DOHH2 (cell line): Measurements from ENCODE around the gene GOSR2.

Source experiments
- H3F3A ChIP-seq: fragments of 200-600 bp; sonication (generic), shearing (Covaris generic); 2 replicates; pipeline ENCODE4 v1.6.0; 2016; ENCODE audit warnings: antibody characterized with exemption, mild to moderate bottlenecking; ENCODE audit not compliant: control insufficient read depth, insufficient read depth
- H3K27ac ChIP-seq: fragments of 200-600 bp; sonication (generic); 2 replicates; pipeline ENCODE4 v1.5.1; 2014; ENCODE audit warnings: low read depth, mild to moderate bottlenecking, low read length, moderate library complexity
- H3K27me3 ChIP-seq: fragments of 200-600 bp; sonication (generic); 2 replicates; pipeline ENCODE4 v1.6.1; 2014; ENCODE audit warnings: mild to moderate bottlenecking, low read length, mixed read lengths; ENCODE audit not compliant: control insufficient read depth
- H3K36me3 ChIP-seq: fragments of 200-600 bp; sonication (generic); 2 replicates; pipeline ENCODE4 v1.6.1; 2014; ENCODE audit warnings: mild to moderate bottlenecking, low read length, moderate library complexity, mixed read lengths; ENCODE audit not compliant: control insufficient read depth
- H3K4me1 ChIP-seq: fragments of 200-600 bp; sonication (generic); 2 replicates; pipeline ENCODE4 v1.6.1; 2014; ENCODE audit warnings: mild to moderate bottlenecking, low read length, mixed read lengths; ENCODE audit not compliant: control insufficient read depth
- H3K4me2 ChIP-seq: fragments of 200-600 bp; sonication (generic); 2 replicates; pipeline ENCODE4 v1.6.0; 2014; ENCODE audit warnings: mild to moderate bottlenecking, low read length, moderate library complexity
- H3K4me3 ChIP-seq: fragments of 200-600 bp; sonication (generic); 2 replicates; pipeline ENCODE4 v1.5.1; 2014; ENCODE audit warnings: mild to moderate bottlenecking, low read length, mixed read lengths
- H3K79me2 ChIP-seq: fragments of 200-600 bp; sonication (generic); 2 replicates; pipeline ENCODE4 v1.6.1; 2014; ENCODE audit warnings: mild to moderate bottlenecking, low read length, mixed read lengths; ENCODE audit not compliant: control insufficient read depth
- H3K9me2 ChIP-seq: fragments of 200-600 bp; sonication (generic); replicated peaks from 2 replicates; pipeline ENCODE4 v1.6.1; 2014; ENCODE audit warnings: mild to moderate bottlenecking, low read length, mixed read lengths; ENCODE audit not compliant: control insufficient read depth
- H3K9me3 ChIP-seq: fragments of 200-600 bp; sonication (generic); 2 replicates; pipeline ENCODE4 v1.6.1; 2014; ENCODE audit warnings: antibody characterized with exemption, low read length, mixed read lengths; ENCODE audit not compliant: control insufficient read depth, insufficient read depth
- H4K20me1 ChIP-seq: fragments of 200-600 bp; sonication (generic); 2 replicates; pipeline ENCODE4 v1.6.0; 2014; ENCODE audit warnings: low read depth, mild to moderate bottlenecking, antibody characterized with exemption, low read length, moderate library complexity; ENCODE audit not compliant: control insufficient read depth, insufficient read depth
- EZH2phosphoT487 ChIP-seq: fragments of 200-600 bp; sonication (generic); IDR thresholded peaks from 2 replicates; pipeline ENCODE4 v1.6.1; 2017; ENCODE audit warnings: borderline replicate concordance, mild to moderate bottlenecking, antibody characterized with exemption, low read length, moderate library complexity, mixed read lengths
- TF ChIP-seq, protein P1 (sequence below): fragments of 200-600 bp; sonication (generic); IDR thresholded peaks from one replicate; pipeline ENCODE4 v1.5.1; 2014; ENCODE audit warnings: antibody characterized with exemption, mild to moderate bottlenecking, low read depth, low read length; ENCODE audit not compliant: poor library complexity, severe bottlenecking

GOSR2 gene

DNA sequence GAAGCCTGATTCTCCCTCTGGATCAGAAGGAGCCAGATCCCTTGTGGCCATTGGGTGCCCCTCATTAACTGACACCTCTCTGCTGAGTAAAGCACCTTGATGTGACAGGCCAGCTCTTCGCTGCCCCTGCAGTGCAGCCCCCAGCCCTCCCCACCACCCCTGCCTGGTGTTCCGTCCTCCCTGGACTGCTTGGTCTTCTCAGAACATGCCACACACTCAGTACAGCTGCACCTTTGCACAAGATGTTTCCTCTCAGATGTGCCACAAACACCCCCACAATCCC is 20.2 kb downstream of the GOSR2 start:
- Histone ChIP-seq H3K9me2 (no peaks in the 10 kb centered on the region), H3K4me1 (no peaks in the 10 kb centered on the region), H3K27me3 (no peaks in the 10 kb centered on the region), H3K36me3 (peaks cover 38% of the 10 kb centered on the region), H3K4me3 (no peak overlapping the region), H3F3A (peaks cover 10% of the 10 kb centered on the region), H3K9me3 (no peaks in the 10 kb centered on the region), H3K4me2 (no peak overlapping the region), H3K79me2 (no peaks in the 10 kb centered on the region), H3K27ac (no peak overlapping the region), H4K20me1 (no peaks in the 10 kb centered on the region)
- TF ChIP-seq, protein P1, sequence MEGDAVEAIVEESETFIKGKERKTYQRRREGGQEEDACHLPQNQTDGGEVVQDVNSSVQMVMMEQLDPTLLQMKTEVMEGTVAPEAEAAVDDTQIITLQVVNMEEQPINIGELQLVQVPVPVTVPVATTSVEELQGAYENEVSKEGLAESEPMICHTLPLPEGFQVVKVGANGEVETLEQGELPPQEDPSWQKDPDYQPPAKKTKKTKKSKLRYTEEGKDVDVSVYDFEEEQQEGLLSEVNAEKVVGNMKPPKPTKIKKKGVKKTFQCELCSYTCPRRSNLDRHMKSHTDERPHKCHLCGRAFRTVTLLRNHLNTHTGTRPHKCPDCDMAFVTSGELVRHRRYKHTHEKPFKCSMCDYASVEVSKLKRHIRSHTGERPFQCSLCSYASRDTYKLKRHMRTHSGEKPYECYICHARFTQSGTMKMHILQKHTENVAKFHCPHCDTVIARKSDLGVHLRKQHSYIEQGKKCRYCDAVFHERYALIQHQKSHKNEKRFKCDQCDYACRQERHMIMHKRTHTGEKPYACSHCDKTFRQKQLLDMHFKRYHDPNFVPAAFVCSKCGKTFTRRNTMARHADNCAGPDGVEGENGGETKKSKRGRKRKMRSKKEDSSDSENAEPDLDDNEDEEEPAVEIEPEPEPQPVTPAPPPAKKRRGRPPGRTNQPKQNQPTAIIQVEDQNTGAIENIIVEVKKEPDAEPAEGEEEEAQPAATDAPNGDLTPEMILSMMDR: no peak
- TF ChIP-seq EZH2phosphoT487: no peak

DNA sequence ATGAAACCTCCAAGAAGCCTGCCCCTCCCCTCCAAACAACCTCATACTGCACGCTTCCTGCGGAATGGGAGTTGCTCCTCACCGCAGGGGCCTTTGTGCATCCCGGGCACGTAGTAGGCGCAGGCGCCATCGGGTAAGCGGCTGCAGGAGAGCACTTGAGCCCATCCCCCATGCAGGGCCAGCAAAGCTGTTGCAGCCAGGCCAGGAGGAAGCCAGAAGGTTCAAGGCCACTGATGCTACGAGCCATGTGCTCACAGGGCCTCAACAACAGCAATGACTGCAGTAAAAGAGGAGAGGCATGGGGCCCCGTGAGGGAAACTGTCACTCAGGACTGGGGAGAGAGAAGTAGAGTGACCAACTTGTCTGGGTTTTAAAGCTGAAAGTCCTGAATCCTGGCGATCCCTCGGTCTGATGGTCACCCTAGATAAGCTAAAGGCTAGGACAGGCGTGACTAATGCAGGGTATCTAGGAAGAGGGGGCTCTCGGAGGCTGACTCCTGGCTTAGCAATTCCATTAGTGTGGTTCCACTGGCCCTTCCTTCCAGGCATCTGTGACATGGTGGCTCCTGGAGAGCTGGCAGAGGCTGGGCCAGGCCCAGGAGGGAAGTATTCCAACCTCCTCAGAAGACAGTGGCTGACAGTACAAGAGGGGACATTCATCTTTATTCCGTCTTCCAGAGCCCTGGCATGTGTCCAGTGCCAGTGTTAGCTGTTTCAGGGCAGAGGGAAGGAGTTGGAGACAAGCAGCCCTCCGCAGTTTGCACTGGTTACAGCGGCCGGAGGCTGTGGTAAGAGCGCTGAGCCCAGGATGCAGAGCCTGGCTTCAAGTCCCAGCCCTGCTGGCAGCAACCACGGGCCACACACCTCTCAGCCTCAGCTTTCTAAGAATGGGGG is 20.8 kb downstream of the GOSR2 start:
- no peak overlapping the region for H3K4me2 ChIP-seq

DNA sequence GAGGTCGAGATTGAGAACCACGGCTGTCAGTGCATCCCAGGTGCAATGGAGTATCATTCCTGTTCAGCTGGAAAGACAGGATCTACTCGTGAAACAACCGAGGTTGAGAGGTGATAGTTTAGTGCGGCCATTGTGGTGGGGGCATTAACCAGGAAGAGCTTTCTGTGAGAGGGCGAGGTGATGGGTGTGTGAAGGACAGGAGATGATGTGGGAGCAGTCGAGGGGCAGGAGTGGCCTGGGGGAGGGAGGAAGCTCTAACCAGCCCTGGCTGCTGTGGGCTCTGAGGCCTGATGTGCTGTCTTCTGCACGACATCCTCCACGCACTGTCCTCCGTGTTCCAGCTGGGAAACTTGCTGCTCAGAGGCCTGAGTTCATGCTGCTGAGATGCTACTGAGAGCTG is 22.0 kb downstream of the GOSR2 start:
- no peaks in the 10 kb centered on the region for H4K20me1 ChIP-seq
- peaks cover 20% of the 10 kb centered on the region for H3K36me3 ChIP-seq
- TF ChIP-seq EZH2phosphoT487: no peak
- TF ChIP-seq, protein P1: no peak
- no peak overlapping the region for H3K4me3 ChIP-seq
- H3F3A ChIP-seq: peaks cover 3% of the 10 kb centered on the region; the same call in 1 of the 2 replicates
- H3K79me2 ChIP-seq: no peaks in the 10 kb centered on the region
- H3K27ac ChIP-seq: no peak overlapping the region
- no peaks in the 10 kb centered on the region for H3K9me2 ChIP-seq
- H3K4me2 ChIP-seq: no peak overlapping the region
- 0 out of 2 replicates have a peak, but pooled peaks cover 1% of the 10 kb centered on the region for H3K27me3 ChIP-seq
- no peaks in the 10 kb centered on the region for H3K4me1 ChIP-seq
- H3K9me3 ChIP-seq: no peaks in the 10 kb centered on the region

More for the DNA sequence above, 20.8 kb downstream of the GOSR2 start:
- no peaks in the 10 kb centered on the region for H3K79me2 ChIP-seq
- peaks cover 10% of the 10 kb centered on the region for H3F3A ChIP-seq
- no peaks in the 10 kb centered on the region for H3K4me1 ChIP-seq
- H3K4me3 ChIP-seq: no peak overlapping the region
- H3K27ac ChIP-seq: no peak overlapping the region
- H4K20me1 ChIP-seq: no peaks in the 10 kb centered on the region
- no peaks in the 10 kb centered on the region for H3K9me3 ChIP-seq
- TF ChIP-seq EZH2phosphoT487: no peak
- TF ChIP-seq, protein P1: no peak
- peaks cover 32% of the 10 kb centered on the region for H3K36me3 ChIP-seq
- no peaks in the 10 kb centered on the region for H3K27me3 ChIP-seq
- no peaks in the 10 kb centered on the region for H3K9me2 ChIP-seq
